Ecto neural progenitor cell (in vitro differentiated cells): ENCODE results near the gene RPS6KC1.

Source experiments
- DNase-seq: peaks from one replicate; pipeline ENCODE4 v3.0.0-alpha.2; 2018; ENCODE audit warnings: low spot score

The RPS6KC1 gene

GRCh38 chr1:213242883-213243282, 191.8 kb downstream of the RPS6KC1 start:
- DNase-seq, result no peak

- DNase-seq, result no peak
Observed at GRCh38 chr1:213244664-213245091, 193.6 kb downstream of the RPS6KC1 start.

- DNase-seq, result no peak
Observed at GRCh38 chr1:213245260-213245910, 194.3 kb downstream of the RPS6KC1 start.

- no peak for DNase-seq
Observed at GRCh38 chr1:213247038-213247437, 196.0 kb downstream of the RPS6KC1 start.

DNA sequence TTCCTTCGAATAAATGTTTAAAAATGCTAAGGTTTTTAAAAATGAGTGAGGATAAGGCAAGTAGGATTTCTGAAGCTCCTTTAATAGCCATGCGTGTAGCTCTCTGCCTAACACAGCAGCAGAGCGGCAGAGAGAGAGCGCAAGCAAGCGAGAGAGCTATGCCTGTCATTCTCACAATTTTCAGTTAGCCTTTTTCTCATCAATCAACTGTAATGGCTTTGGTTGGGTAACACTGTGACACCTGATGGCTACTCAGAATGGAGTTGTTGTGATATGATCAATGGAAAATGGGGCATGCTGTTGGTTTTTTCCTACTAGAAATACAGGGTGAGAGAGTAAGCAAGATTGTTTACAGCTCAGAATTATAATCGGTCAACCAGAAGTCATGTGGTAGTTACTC, 198.4 kb downstream of the RPS6KC1 start:
- no peak for DNase-seq

DNA sequence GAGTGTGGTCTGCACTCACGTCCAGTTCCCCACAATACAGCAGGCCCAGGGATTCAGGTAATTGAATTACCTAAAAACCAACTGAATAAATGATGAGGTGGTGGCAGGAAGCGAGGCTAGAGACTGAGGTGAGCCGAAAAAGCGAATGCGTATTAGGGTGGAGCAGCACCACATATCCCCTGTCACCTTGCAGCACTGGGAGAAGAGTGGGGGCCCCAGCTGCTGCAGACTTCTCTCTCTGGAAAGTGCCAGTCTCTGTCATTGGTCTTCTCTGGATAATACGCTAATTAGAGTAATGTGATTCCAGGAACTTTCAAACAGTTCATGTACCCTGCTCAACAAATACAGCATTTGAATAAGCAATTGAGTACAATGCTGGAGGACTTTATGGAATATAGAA, 199.0 kb downstream of the RPS6KC1 start:
- DNase-seq, result no peak

- DNase-seq, result no peak
Observed at GRCh38 chr1:213250446-213250845, 199.4 kb downstream of the RPS6KC1 start.

DNA sequence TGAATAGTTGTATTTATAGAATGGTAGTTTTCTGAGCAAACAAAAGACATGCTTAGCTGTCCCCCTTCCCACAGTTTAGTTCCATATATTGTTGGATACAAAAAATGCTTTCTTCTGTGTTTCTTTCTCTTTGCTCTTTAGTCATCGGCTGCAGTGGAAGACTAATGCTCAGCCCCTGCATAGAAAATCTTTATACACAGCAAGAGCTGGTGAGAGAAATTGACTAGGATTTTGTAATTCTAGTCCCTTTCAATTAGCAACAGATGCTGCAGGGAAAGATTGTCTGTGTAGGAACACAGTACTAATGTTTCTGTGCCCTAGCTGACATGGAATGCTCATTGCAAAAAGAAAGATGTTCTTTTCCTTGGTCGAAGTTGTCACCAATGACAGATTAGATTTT, 200.9 kb downstream of the RPS6KC1 start:
- no peak for DNase-seq

- DNase-seq, result no peak
Observed at GRCh38 chr1:213256438-213257087, 205.5 kb downstream of the RPS6KC1 start.

- no peak for DNase-seq
Observed at GRCh38 chr1:213260311-213261075, 209.5 kb downstream of the RPS6KC1 start.

GRCh38 chr1:213264531-213264930, 213.5 kb downstream of the RPS6KC1 start:
- no peak for DNase-seq

DNA sequence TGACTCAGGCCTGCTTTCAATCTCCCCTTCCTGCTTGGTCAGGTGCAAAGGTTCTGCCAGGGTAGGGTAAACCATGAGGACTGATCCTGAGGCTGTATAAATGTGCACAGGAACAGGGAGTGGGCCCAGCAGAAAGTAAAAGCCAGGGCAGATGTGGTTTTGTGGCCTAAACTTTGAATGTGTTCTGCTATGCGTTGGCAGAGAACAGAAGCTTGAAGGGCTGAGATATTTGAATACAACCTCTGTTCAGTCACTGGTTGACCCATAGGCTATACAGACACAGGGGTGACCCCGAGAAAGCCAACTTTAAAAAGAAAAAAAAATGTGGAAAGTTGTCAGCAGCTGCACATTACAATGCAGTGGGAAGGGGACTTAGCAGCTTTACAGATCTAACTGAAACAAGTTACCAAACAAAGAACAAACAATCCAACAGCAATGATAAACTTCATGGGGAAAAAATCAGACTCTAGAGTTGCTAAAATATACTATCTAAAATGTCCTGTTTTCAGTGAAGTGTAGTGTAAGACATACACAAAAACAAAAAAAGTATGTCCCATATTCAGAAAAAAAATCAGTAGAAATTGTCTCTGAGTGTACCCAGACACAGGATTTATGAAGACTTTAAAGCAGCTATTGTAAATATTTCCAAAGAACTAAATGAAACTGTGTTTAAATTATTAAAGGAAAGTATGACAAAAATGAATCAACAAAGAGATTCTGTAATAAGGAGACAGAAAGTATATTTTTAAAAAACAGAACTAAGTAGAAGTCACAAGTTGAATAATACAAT, 216.1 kb downstream of the RPS6KC1 start:
- DNase-seq, result no peak

DNA sequence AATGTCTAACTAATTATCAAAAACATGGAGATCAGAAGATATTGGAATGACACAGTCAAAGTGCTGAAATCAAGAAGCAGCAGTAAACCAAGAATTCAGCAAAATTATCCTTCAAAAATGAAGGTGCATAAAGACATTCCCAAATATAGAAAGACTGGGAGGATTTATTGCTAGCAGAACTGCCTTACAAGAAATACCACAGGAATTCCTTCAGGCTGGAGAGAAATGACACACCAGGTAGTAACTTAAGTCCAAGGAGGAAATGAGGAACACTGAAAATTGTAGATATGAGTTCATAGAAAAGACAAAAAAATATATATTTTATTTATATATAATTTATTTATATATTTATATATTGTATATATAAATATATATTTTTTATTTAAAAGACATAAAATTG, 217.2 kb downstream of the RPS6KC1 start:
- no peak for DNase-seq

DNA sequence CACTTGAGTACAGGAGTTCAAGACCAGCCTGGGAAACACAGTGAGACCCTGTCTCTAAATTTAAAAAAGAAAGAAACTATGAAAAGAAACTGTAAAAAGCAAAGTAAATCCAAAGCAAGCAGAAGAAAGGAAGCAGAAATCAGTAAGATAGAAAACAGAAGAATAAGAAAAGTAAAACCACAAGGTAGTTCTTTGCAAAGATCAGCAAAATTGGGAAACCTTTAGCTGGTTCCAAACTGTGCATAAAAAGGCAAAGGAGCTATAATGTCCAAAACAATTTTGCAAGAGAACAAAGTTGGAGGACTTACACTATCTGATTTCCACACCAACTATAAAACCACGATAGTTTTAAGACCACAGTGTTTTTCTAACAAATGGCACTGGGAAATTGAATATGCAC, 218.8 kb downstream of the RPS6KC1 start:
- no peak for DNase-seq

DNA sequence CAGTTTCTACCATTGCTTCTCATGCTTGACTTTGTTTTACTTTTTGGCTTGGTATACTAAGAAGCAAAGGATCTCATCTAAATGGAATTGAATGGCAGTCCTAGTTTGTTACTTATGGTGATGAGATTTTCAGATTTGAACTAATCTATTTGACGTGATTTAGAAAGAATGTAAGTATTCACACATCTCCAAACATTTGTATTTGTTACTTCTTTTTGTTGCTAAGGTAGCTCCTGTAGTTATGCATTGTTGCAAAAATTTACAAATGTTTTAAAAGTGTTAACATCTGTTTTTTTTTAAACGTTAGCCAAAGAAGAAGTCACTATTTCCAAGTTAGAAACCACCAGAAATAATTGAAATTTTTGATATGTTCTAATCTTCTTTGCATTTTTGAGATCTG, 222.5 kb downstream of the RPS6KC1 start:
- no peak for DNase-seq

DNA sequence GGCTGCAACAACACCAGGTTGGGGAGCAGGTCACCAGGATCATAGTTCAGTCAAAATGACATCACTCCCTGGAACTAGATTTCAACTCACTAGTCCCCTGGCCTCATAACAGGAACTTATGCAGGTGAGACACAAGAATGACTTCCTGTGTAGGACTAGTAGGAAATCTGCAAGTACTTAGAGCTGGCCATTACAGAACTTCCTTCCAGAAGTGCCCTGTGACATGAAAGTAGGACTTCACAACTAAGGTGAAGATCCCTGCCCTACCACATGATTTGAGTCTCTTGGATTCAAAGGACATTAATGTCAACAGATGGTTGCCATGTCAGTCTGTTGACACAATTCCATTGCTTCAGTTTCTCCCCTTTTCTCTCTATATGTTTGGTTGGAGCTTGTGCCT, 223.1 kb downstream of the RPS6KC1 start:
- no peak for DNase-seq

GRCh38 chr1:213275293-213275692, 224.3 kb downstream of the RPS6KC1 start:
- DNase-seq, result no peak

GRCh38 chr1:213276236-213276635, 225.2 kb downstream of the RPS6KC1 start:
- no peak for DNase-seq

DNA sequence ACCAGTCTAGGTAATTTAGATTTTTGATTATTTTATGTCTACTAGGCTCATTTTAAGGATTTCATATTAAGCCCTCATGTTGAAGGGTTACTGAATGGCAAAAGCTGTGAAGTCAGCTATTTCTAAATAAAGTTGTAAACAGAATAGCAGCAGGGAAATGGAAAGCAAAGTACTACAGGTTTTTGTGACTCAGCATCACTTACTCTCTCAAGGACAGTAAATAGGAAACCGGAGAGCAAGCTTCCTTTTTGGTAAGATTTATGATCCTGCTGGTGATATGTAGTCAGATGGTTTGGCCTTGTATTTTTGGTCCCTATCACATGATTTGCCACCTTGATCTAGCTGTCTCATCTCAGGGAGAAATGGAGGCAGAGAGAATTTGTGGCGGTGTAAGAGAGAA, 226.0 kb downstream of the RPS6KC1 start:
- no peak for DNase-seq

DNA sequence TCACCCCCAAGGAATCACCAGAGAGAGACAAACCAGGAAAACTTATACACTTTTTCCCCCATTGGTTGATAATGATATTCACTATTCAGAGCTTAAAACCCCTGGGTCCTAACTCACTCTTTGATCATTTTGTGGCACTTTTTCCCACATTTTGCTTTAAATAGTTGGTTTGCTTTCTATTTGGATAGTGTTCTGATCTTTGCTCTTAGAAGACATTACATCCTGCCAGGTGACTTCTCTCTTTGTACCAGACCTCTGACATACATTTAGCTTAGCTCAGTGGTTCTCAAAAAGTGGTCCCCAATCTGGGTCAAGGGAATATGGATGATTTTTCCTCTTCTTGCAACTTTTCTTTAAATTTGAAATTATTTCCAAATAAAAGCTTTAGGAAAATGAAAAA, 228.4 kb downstream of the RPS6KC1 start:
- no peak for DNase-seq

GRCh38 chr1:213281640-213282301, 230.7 kb downstream of the RPS6KC1 start:
- no peak for DNase-seq

DNA sequence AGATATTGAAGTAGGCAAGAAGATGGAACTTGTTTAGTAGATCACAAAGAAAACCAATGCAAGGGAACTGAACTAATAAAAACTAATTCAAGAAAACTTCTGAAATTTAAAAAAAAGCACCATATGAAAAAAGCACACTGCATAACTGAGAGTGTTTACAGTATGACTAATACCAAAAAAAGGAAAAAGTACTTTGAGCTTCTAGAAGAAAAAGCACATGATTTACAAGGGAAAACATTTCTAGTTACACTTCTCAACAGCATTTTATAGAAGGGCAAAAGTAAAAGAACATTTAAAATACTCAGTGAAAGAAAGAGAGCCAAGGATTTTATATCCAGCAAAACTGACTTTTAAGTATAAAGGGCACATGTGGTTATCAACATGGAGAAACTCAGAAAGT, 233.6 kb downstream of the RPS6KC1 start:
- DNase-seq, result no peak
